Measurements from ENCODE around the gene ATF1. TPM values are rescaled to one million over a fixed set of nuclear protein-coding genes. Genes with fewer than 3 reads are reported as not detected.

The ATF1 gene
- polyA plus RNA-seq, 1 of the 3 experiments (the other 2 are of a cell fraction), result 34.2 TPM

GRCh38 chr12:50768391-50768790 lies 4.5 kb downstream of the ATF1 start:
- ChIA-PET POLR2A (no interaction called here), CTCF (interaction anchor here (0.8 to 2.7 kb wide), 2 partner anchors 11 to 219 kb away, joined by 3 to 14 read pairs; no protein-coding TSS in a partner anchor)
- 92% methylated on average over 3 of the region's 3 CpGs for WGBS (ENCODE audit: low lambda C conversion rate)
- Histone ChIP-seq H3F3A (replicated peaks; ENCODE audit: insufficient read depth) (peaks cover 3% of the 10 kb centered on the region), H3K4me1 (ENCODE audit: control insufficient read depth in 1 of 2, insufficient read depth in 2 of 2, low read depth in 1 of 2, low read length in 1 of 2) (peaks cover 8 to 9% of the 10 kb centered on the region in 2 experiments; a peak in 1 of 4 replicates), H3K79me2 (ENCODE audit: insufficient read depth) (peaks cover 86% of the 10 kb centered on the region), H3K4me3 (ENCODE audit: low read depth in 2 of 2, low read length in 1 of 2) (no peak overlapping the region), H3K4me2 (no peak overlapping the region), H2AFZ (ENCODE audit: low read depth) (no peak overlapping the region), H3K9me2 (no peaks in the 10 kb centered on the region), H3K9me3 (no peaks in the 10 kb centered on the region), H3K27ac (ENCODE audit: low read depth in 2 of 2, low read length in 1 of 2) (no peak overlapping the region), H4K20me1 (ENCODE audit: insufficient read depth) (peaks cover 14% of the 10 kb centered on the region), H3K9ac (no peak overlapping the region), H3K27me3 (ENCODE audit: insufficient read depth) (no peaks in the 10 kb centered on the region), H3K36me3 (replicated peaks in 1 of 2; ENCODE audit: control insufficient read depth in 1 of 2, insufficient read depth in 2 of 2, low read length in 1 of 2) (peaks cover 0 to 21% of the 10 kb centered on the region in 2 experiments)
- DNase-seq, result no peak
- TF ChIP-seq RXRA (IDR thresholded peaks at IDR 0.05; ENCODE audit: borderline replicate concordance, low read depth) (no peak), RFX5 (IDR thresholded peaks at IDR 0.05; ENCODE audit: low read length) (no peak), JUND (IDR thresholded peaks at IDR 0.05) (no peak), IRF3 (IDR thresholded peaks at IDR 0.05; ENCODE audit: low read depth, low read length) (no peak), TAF1 (IDR thresholded peaks at IDR 0.05; ENCODE audit: borderline replicate concordance, low read depth, low read length) (no peak), RCOR1 (IDR thresholded peaks at IDR 0.05; ENCODE audit: low read length) (no peak), PBX3 (IDR thresholded peaks at IDR 0.05) (no peak), EZH2phosphoT487 (IDR thresholded peaks at IDR 0.05; ENCODE audit: borderline replicate concordance, low read depth) (no peak), FOXM1 (IDR thresholded peaks at IDR 0.05; ENCODE audit: low read depth) (no peak), NFIC (IDR thresholded peaks at IDR 0.05; ENCODE audit: borderline replicate concordance) (no peak), CTCF (IDR thresholded peaks at IDR 0.05) (no peak), SMC3 (IDR thresholded peaks at IDR 0.05; ENCODE audit: low read depth, low read length) (no peak), USF2 (IDR thresholded peaks at IDR 0.05; ENCODE audit: borderline replicate concordance, low read depth, low read length) (no peak), TCF12 (IDR thresholded peaks at IDR 0.05) (no peak), MXI1 (IDR thresholded peaks at IDR 0.05; ENCODE audit: low read depth, low read length) (no peak), SIN3A (IDR thresholded peaks at IDR 0.05; ENCODE audit: borderline replicate concordance, low read depth, low read length) (no peak)
